ENCODE results near the gene OBP2A.

- TF ChIP-seq, protein P1, sequence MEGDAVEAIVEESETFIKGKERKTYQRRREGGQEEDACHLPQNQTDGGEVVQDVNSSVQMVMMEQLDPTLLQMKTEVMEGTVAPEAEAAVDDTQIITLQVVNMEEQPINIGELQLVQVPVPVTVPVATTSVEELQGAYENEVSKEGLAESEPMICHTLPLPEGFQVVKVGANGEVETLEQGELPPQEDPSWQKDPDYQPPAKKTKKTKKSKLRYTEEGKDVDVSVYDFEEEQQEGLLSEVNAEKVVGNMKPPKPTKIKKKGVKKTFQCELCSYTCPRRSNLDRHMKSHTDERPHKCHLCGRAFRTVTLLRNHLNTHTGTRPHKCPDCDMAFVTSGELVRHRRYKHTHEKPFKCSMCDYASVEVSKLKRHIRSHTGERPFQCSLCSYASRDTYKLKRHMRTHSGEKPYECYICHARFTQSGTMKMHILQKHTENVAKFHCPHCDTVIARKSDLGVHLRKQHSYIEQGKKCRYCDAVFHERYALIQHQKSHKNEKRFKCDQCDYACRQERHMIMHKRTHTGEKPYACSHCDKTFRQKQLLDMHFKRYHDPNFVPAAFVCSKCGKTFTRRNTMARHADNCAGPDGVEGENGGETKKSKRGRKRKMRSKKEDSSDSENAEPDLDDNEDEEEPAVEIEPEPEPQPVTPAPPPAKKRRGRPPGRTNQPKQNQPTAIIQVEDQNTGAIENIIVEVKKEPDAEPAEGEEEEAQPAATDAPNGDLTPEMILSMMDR (IDR thresholded peaks at IDR 0.05) = no peak
- no peak for TF ChIP-seq POLR2A (IDR thresholded peaks at IDR 0.05)
Measured at GRCh38 chr9:135588371-135588770, 42.4 kb downstream of the OBP2A start.

All from Peyer's patch (tissue), 4 donors.